HG02884 (cell line): ENCODE data around the gene GNGT2.

Experiments
- ATAC-seq: cut with Tn5 transposase; IDR thresholded peaks from one replicate; pipeline ENCODE4 v1.9.1; 2021; ENCODE audit warnings: mild to moderate bottlenecking, moderate library complexity; ENCODE audit not compliant: unreplicated experiment

The GNGT2 gene

DNA sequence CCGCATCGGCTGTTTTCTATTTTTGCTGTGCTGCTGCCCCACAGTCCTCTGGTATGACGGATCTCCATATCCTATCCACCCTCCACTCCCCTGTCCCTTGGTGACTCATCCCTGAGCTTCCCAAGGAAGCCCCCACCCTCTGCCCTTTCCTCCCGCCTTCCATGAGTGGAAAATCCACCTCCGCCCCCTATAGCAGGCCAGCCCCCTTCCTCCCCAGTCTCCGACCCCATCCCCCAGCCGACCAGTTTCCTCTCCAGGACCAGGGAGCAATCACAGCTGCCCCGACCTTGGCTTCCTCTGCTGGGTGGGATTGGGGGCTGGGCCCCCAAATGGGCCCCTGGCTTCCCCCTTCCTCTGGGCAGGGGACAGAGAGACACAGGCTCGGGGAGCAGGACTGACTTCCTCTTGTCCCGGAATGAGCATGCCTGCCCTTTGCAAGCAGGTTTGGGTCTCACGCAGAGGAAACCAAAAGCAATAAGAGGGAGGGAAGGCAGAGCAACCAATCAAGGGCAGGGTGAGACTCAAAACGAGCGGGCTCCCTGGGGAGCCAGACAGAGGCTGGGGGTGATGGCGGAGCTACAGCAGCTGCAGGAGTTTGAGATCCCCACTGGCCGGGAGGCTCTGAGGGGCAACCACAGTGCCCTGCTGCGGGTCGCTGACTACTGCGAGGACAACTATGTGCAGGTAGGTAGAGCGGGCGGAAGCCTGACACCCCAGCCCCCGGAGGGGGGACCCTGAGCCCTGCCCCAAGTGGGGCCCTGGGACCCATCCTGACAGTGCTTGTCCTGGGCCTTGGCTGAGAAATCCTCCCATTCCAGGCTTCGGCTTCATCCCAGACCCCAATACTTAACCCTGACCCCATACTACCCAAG lies at the start of gene GNGT2, which contains the start of gene ABI3:
Gene GNGT2 (minus strand): TSS at position 417 of the 872 bp plus-strand sequence. CDS start 3,152 bp downstream, outside the sequence.
Gene ABI3 (plus strand): TSS at position 550 of the 872 bp plus-strand sequence. CDS start 18 bp downstream, at position 568.
- peak; percentile 71 for ATAC-seq

DNA sequence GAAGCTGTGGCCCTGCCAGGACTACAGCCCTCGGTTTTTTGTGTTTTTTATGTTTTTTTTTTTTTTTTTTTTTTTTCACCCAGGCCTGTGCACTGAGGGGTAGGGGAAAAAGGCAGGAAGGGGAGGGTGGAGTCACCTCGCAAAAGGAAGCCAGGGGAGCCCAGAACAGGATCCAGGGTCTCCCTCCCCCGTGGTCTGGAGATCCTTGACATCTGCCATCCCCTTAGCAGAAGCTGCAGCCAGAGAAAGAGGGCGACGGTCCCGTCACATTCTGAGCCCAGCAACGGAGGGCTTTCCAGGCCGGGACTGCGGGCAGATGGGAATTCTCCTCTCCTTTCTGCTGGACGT lies 49.3 kb upstream of the GNGT2 start:
- no peak for ATAC-seq

DNA sequence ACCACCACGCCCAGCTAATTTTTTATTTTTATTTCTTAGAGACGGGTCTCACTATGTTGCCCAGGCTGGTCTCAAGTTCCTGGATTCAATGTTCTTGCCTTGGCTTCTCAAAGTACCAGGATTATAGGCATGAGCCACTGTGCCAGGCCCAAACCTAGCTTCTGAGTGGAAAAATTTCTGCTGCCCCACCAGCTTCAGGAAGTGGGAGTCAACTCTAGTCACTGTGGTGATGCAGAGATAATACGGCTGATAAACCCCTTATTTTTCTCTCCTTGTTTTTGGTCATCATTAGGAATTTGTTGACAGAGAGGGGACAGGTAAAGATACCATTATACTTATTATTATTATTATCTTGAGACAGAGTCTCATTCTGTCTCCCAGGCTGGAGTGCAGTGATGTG lies 48.0 kb upstream of the GNGT2 start:
- no peak for ATAC-seq

GRCh38 chr17:49255125-49255524 lies 44.8 kb upstream of the GNGT2 start:
- no peak for ATAC-seq

- no peak for ATAC-seq
Observed at GRCh38 chr17:49254066-49254465, 43.7 kb upstream of the GNGT2 start.

GRCh38 chr17:49252148-49252695 lies 41.8 kb upstream of the GNGT2 start:
- no peak for ATAC-seq

- ATAC-seq: no peak
Observed at GRCh38 chr17:49249890-49250522, 39.6 kb upstream of the GNGT2 start.

GRCh38 chr17:49249292-49249794 lies 39.0 kb upstream of the GNGT2 start:
- no peak for ATAC-seq

DNA sequence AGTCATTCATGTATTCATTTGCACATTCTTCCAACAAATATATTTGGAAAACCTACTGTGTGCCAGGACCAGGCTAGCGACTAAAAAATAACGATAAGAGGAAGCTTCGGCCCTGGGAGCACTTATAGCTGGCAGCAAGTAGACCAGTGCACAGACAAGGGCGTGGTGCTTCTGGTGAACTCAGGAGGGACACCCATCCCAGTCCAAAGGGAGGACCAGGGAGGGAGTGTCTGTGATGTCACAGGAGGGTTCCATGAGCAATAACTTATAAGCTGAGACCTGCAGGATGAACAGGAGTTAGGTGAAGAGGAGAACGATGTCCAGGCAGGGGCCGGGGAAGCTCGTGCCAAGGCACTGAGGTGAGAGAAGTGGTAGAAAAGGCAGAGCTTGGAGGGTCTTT lies 37.6 kb upstream of the GNGT2 start:
- no peak for ATAC-seq

DNA sequence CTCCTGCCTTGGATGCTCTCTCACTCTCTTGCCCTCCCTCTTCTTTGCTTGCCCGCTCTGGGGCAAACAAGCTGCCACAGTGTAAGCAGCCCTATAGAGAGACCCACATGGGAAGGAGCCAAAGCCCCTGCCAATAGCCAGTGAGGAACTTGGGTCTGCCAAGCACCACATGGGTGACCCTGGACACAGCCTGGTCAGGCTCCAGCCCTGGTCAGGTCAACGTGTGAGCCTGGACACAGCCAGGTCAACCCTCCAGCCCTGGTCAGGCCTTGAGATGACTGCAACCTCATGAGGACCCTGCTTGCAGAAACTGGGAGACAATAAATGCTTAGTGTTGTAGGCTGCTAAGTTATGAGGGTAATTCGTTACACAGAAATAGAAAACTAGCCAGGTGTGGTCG lies 34.5 kb upstream of the GNGT2 start:
- ATAC-seq: no peak

DNA sequence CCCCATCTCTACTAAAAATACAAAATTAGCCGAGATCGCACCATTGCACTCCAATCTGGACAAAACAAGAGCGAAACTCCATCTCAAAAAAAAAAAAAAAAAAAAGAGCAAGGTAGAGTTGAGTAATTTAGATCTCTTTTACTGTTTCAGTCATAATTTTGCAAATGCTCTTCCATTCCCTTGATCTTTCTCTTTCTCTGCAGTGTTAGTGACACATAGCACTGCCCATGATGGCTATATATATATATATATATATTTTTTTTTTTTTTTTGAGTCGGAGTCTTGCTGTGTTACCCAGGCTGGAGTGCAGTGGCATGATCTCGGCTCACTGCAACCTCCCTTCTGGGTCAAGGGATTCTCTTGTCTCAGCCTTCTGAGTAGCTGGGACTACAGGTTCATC lies 32.4 kb upstream of the GNGT2 start:
- ATAC-seq: no peak

- ATAC-seq: no peak
Observed at GRCh38 chr17:49241692-49242397, 31.5 kb upstream of the GNGT2 start.

- no peak for ATAC-seq
Observed at GRCh38 chr17:49241040-49241439, 30.7 kb upstream of the GNGT2 start.

DNA sequence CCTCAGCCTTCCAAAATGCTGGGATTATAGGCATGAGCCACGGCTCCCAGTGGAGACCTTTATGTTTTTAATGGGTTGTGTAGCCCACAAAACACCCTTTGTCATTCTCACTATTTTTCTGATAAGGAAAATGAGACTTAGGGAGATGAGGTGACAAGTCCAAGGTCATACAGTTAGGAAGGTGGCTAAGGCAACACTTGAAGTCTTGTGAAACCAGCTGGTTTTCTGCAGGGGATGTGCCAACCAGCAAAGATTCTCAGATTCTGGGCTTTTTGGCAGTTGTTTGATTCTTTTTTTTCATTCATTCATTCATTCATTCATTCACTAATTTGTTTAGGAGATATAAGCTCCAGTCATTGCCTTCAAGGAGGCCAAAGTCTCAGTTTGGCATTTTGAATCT lies 30.2 kb upstream of the GNGT2 start:
- no peak for ATAC-seq

GRCh38 chr17:49239963-49240362 lies 29.6 kb upstream of the GNGT2 start:
- no peak for ATAC-seq

- ATAC-seq: no peak
Observed at GRCh38 chr17:49235896-49236295, 25.5 kb upstream of the GNGT2 start.

- no peak for ATAC-seq
Observed at GRCh38 chr17:49234509-49235080, 24.2 kb upstream of the GNGT2 start.

DNA sequence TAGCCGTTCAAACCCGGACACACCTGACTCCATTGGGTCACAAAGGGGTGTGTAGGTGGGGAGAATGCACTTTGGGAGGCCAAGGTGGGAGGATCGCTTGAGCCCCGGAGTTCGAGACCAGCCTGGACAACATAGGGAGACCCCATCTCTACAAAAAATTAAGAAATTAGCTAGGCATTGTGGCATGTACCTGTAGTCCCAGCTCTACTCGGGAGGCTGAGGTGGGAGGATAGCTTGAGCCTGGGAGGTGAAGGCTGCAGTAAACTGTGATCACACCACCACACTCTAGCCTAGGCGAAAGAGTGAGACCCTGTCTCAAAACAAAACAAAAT lies 21.2 kb upstream of the GNGT2 start:
- ATAC-seq: no peak

DNA sequence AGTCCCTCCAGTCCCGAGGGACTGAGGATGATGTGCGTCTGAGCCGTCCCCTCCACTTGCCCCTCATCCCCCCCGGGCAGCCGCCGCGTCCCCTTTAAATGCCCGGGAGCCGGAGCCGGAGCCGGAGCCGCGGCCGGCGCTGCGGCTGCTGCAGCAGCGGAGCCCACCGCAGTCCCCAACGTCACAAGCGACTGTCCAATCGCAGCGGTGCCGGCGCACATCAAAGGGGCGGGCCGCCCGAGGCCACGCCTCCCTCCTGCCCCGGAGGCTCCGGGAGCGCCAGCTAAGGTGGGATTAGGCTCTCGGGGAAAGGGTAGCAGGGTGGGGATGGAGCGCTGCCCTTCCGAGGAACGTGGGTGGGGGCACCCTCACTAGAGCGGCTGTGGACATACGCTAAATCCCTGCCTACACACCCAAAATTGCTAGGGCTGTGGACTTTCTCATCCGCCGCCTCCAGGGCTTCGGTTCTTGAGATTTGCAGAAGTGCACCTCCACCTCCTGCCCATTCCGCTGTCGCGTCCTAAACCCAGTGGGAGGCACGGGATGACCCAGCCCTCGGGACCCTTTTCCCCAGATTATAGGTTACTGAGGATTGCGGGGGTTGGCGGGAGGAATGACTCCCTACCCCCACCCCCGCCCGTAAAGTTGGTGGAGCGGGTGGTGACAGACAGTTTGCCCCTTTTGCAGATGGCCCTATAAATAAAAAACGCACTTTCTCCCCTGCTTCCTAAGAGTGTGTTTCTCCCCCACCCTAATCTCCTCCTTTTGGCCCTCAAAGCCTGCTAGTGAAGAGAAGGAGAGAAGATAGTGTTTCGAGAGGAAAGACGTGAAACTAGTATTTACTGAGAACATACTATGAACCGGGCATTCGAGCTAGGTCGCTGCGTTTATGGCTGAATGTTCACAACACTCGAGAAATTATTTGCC lies 20.5 kb upstream of the GNGT2 start, which contains the start of gene PHOSPHO1:
Gene PHOSPHO1 (minus strand): TSS at position 152 of the 927 bp plus-strand sequence. CDS start 4,096 bp downstream, outside the sequence.
- peak; percentile 83 for ATAC-seq
